Dermis microvascular lymphatic vessel endothelial cell (primary cell): Measurements from ENCODE around the gene MRPL17. TPM values are rescaled to one million over a fixed set of nuclear protein-coding genes. Genes with fewer than 3 reads are reported as not detected.
"Not testable (repeated sequence)": the region's sequence is repeated elsewhere in the genome, so short reads cannot be mapped to it uniquely, and the experiment has no call there.

Experiments used
- DNase-seq, 2 donors: peaks; one replicate each; pipeline versions ENCODE4 v3.0.0 to v3.0.0-alpha.2; 2010; ENCODE audit warnings: low read depth in 2 of 2
- total RNA-seq: library from RNA; depleted of rRNA; stranded (reverse); fragments of >200 nt; gene quantifications from 2 replicates; pipeline ENCODE4 v1.2.1, GENCODE V29; 2014

The MRPL17 gene
- total RNA-seq, 1 donor from 2014 or later: 51.2 TPM

- not testable (repeated sequence) for DNase-seq
Measured at GRCh38 chr11:6684068-6684467, 928 bp upstream of the MRPL17 start.

GRCh38 chr11:6682591-6682935 is 577 bp downstream of the MRPL17 start:
- no peak for DNase-seq

- no peak for DNase-seq
Measured at GRCh38 chr11:6681949-6682348, 1.2 kb downstream of the MRPL17 start.

- no peak for DNase-seq
Measured at GRCh38 chr11:6681505-6681904, 1.6 kb downstream of the MRPL17 start.

- DNase-seq: peak in 1 of 2 donors; percentile 74
Measured at GRCh38 chr11:6677018-6677417, 6.1 kb downstream of the MRPL17 start.

GRCh38 chr11:6674862-6675261 is 8.3 kb downstream of the MRPL17 start:
- DNase-seq: peak in 1 of 2 donors; percentile 43

- DNase-seq: no peak
Measured at GRCh38 chr11:6674219-6674597, 8.9 kb downstream of the MRPL17 start.

- no peak for DNase-seq
Measured at GRCh38 chr11:6673523-6674218, 9.5 kb downstream of the MRPL17 start.

- no peak for DNase-seq
Measured at GRCh38 chr11:6671991-6672390, 11.1 kb downstream of the MRPL17 start.

GRCh38 chr11:6670202-6670830 is 12.8 kb downstream of the MRPL17 start:
- DNase-seq: no peak

GRCh38 chr11:6667733-6668374 is 15.3 kb downstream of the MRPL17 start:
- peak in 1 of 2 donors; percentile 29 for DNase-seq

- DNase-seq: no peak
Measured at GRCh38 chr11:6666302-6667183, 16.6 kb downstream of the MRPL17 start.

GRCh38 chr11:6664551-6664950 is 18.6 kb downstream of the MRPL17 start:
- no peak for DNase-seq

GRCh38 chr11:6663794-6664469 is 19.2 kb downstream of the MRPL17 start:
- DNase-seq: no peak

- DNase-seq: no peak
Measured at GRCh38 chr11:6660712-6661111, 22.4 kb downstream of the MRPL17 start.

GRCh38 chr11:6658647-6659046 is 24.5 kb downstream of the MRPL17 start:
- no peak for DNase-seq

- no peak for DNase-seq
Measured at GRCh38 chr11:6657346-6657745, 25.8 kb downstream of the MRPL17 start.

GRCh38 chr11:6656936-6657335 is 26.2 kb downstream of the MRPL17 start:
- DNase-seq: no peak

- DNase-seq: no peak
Measured at GRCh38 chr11:6656584-6656915, 26.6 kb downstream of the MRPL17 start.

GRCh38 chr11:6655790-6656583 is 27.2 kb downstream of the MRPL17 start, which contains the start of gene DCHS1:
Gene DCHS1 (minus strand): TSS chr11:6655809. CDS start chr11:6641613, 14,196 bp downstream.
- peak in 1 of 2 donors; percentile 39 for DNase-seq
